Upper lobe of left lung (tissue), 6 donors: Measurements from ENCODE around the gene ATP6V1B1. TPM values are rescaled to one million over a fixed set of nuclear protein-coding genes. Genes with fewer than 3 reads are reported as not detected.

Source experiments
- ATAC-seq, 2 donors: fragments of 200-7000 bp; cut with Tn5 transposase; one replicate each; pipeline ENCODE4 v1.9.1; 2022; ENCODE audit warnings: mild to moderate bottlenecking in 2 of 2, moderate library complexity in 2 of 2; ENCODE audit not compliant: low FRiP score in 2 of 2
- DNase-seq, 2 donors: peaks; one replicate each; pipeline ENCODE4 v3.0.0-alpha.2; 2019 to 2020
- H3K27ac ChIP-seq, 4 donors: fragments of 200-600 bp; sonication (generic); one replicate each; pipeline ENCODE4 v1.5.1; 2016 to 2019
- H3K27me3 ChIP-seq, 4 donors: fragments of 200-600 bp; sonication (generic); one replicate each; pipeline ENCODE4 v1.5.1; 2017 to 2019
- H3K36me3 ChIP-seq, 4 donors: fragments of 200-600 bp; sonication (generic); one replicate each; pipeline ENCODE4 v1.5.1; 2016 to 2019
- H3K4me1 ChIP-seq, 4 donors: fragments of 200-600 bp; sonication (generic); one replicate each; pipeline ENCODE4 v1.5.1; 2018 to 2019
- H3K4me3 ChIP-seq, 4 donors: fragments of 200-600 bp; sonication (generic); one replicate each; pipeline ENCODE4 v1.5.1; 2017 to 2019; ENCODE audit warnings: mild to moderate bottlenecking in 2 of 4, moderate library complexity in 1 of 4
- H3K9me3 ChIP-seq, 4 donors: fragments of 200-600 bp; sonication (generic); one replicate each; pipeline ENCODE4 v1.5.1; 2018 to 2019
- EP300 ChIP-seq, 4 donors: sonication (generic); formaldehyde crosslinking; IDR thresholded peaks; one replicate each; pipeline ENCODE4 v1.5.1; 2017; ENCODE audit warnings: antibody characterized with exemption in 4 of 4, control low read depth in 2 of 4
- POLR2A ChIP-seq, 4 donors: fragments of 450-650 bp; IDR thresholded peaks; one replicate each; pipeline ENCODE4 v1.5.1; 2016 to 2017; ENCODE audit warnings: antibody characterized with exemption in 4 of 4, mild to moderate bottlenecking in 2 of 4
- POLR2AphosphoS5 ChIP-seq, 2 donors: sonication (generic); formaldehyde crosslinking; IDR thresholded peaks; one replicate each; pipeline ENCODE4 v1.5.1; 2017; ENCODE audit warnings: antibody characterized with exemption in 2 of 2
- WGBS, 2 donors: methylation state at CpG; one replicate each; pipeline ENCODE4 v1.1.5; 2017 to 2018; 5-methylcytosine and 5-hydroxymethylcytosine counted together
- total RNA-seq, 6 donors: library from RNA; depleted of rRNA in 4 of 6; stranded (reverse); fragments of >200 nt in 4 of 6; gene quantifications; one replicate each; pipeline versions ENCODE4 v1.1.0 to v1.2.1, GENCODE V29; 2016 to 2021
- TF ChIP-seq, protein P1 (sequence below), 6 experiments: fragments of 450-650 bp in 4 of 6; fragments of 200-600 bp in 2 of 6; sonication (generic) in 2 of 6; IDR thresholded peaks; one replicate each; pipeline ENCODE4 v1.5.1; 2016 to 2019; ENCODE audit warnings: antibody characterized with exemption in 6 of 6
- donor health status: DM: no; HTN: no; CAD: no; lungs with moderate emphysema.
- donor health status: DM: no; HTN: yes; CAD: no; lungs with severe emphysema.

ATP6V1B1 gene
- total RNA-seq, 6 donors from 2014 or later, result 1.6 to 23.0 (median 3.2) TPM; not detected in 1

DNA sequence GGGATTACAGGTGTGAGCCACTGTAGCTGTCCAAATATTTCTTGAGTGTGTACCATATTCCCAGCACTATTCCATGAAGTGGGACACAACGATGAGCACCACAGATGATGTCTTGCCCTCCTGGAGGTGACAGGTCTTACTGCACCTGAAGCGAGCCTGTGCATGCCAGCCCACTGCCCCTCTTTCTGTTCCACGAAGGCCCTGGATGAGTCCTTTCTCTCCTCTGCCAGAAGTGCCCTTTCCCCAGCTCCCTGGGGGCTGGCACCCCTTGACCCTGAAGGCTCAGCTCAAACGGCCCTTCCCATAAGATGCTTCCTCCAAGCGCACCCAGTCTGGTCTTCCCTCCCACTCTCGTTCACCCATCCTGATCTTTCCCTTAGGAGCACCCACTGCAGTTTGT lies 5.5 kb downstream of the ATP6V1B1 start:
- WGBS, 2 donors, result 74 to 87% methylated on average over 6 of the region's 6 CpGs
- H3K27ac ChIP-seq, result no peak overlapping the region
- H3K9me3 ChIP-seq, result no peaks in the 10 kb centered on the region
- ATAC-seq (no peak), DNase-seq (no peak)
- H3K4me1 ChIP-seq, result peaks cover 0 to 2% (median under 1%) of the 10 kb centered on the region in 4 donors
- no peaks in the 10 kb centered on the region for H3K36me3 ChIP-seq
- no peak overlapping the region for H3K4me3 ChIP-seq
- no peaks in the 10 kb centered on the region for H3K27me3 ChIP-seq
- no peak for TF ChIP-seq EP300 (IDR thresholded peaks at IDR 0.05)
- no peak for TF ChIP-seq POLR2AphosphoS5 (IDR thresholded peaks at IDR 0.05)
- TF ChIP-seq, protein P1, sequence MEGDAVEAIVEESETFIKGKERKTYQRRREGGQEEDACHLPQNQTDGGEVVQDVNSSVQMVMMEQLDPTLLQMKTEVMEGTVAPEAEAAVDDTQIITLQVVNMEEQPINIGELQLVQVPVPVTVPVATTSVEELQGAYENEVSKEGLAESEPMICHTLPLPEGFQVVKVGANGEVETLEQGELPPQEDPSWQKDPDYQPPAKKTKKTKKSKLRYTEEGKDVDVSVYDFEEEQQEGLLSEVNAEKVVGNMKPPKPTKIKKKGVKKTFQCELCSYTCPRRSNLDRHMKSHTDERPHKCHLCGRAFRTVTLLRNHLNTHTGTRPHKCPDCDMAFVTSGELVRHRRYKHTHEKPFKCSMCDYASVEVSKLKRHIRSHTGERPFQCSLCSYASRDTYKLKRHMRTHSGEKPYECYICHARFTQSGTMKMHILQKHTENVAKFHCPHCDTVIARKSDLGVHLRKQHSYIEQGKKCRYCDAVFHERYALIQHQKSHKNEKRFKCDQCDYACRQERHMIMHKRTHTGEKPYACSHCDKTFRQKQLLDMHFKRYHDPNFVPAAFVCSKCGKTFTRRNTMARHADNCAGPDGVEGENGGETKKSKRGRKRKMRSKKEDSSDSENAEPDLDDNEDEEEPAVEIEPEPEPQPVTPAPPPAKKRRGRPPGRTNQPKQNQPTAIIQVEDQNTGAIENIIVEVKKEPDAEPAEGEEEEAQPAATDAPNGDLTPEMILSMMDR (IDR thresholded peaks at IDR 0.05), result no peak

DNA sequence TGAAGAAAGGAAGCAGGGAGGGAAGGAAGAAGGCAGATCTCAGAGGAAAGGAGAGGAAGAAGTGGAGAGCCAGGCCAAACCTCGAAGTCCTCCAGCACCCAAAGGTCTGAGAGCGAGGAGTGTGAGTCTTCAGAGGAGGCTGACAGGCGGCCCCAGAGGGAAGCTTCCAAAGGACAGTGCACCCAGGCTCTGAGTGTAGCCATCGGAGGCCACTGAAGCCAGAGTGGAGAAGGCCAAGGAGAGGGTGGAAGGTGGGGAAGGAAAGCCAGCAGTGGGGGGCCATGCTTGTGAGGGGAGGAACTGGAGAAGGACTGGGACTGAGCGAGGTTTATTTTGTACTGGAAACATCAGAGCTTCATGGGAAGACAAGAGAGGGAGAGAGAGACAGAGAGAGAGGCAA lies 6.0 kb downstream of the ATP6V1B1 start:
- WGBS, 2 donors, result 80 to 83% methylated on average over 5 of the region's 5 CpGs
- Histone ChIP-seq H3K27me3 (no peaks in the 10 kb centered on the region), H3K4me1 (no peaks in the 10 kb centered on the region), H3K36me3 (no peaks in the 10 kb centered on the region), H3K9me3 (no peaks in the 10 kb centered on the region), H3K27ac (no peak overlapping the region), H3K4me3 (no peak overlapping the region)
- DNase-seq, result no peak
- TF ChIP-seq POLR2A (IDR thresholded peaks at IDR 0.05) (no peak), EP300 (IDR thresholded peaks at IDR 0.05) (no peak), POLR2AphosphoS5 (IDR thresholded peaks at IDR 0.05) (no peak)
- TF ChIP-seq, protein P1 (IDR thresholded peaks at IDR 0.05), result no peak
- no peak for ATAC-seq

DNA sequence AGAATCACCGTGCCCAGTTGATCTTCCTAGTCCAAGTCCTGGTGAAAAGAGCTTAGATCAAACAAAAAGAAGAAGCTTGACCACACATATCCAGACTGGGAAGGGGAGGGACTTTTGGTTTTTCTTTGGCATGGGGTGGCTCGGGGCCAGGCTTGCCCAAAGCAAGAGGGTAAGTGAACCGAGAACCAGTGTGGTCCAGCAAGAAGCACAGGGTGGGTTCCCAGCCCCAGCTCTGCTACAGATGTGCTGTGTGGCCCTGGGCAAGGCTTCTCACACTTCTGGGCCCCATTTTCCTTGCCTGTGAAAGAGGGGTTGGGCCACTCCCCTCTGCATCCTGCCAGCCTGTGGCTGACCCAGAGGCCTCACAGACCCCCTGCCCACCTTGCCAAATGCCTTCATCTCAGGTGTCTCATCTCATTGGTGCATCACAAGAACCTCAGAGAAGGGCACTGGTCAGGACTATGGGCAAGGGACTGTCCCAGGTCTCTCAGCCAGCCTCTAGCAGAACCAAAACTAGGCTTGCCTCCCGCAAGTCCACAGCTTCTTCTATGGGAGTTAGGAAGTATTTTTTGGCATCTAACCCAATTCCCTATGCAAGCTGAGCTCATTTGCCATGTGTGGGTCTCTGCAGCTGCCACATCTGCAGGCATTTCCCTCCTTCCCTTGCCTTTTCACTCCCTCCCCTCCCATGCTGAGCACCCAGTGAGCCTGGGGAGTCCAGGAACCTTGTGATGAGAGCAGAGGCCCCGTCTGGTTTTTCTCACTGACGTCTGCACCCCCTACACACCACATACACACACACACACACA lies 6.9 kb downstream of the ATP6V1B1 start:
- Histone ChIP-seq H3K27me3 (no peaks in the 10 kb centered on the region), H3K36me3 (no peaks in the 10 kb centered on the region), H3K9me3 (no peaks in the 10 kb centered on the region), H3K4me3 (no peak overlapping the region), H3K4me1 (no peaks in the 10 kb centered on the region), H3K27ac (no peak overlapping the region)
- ATAC-seq (no peak), DNase-seq (peak in 1 of 2 donors; percentile 7)
- TF ChIP-seq EP300 (IDR thresholded peaks at IDR 0.05) (no peak), POLR2A (IDR thresholded peaks at IDR 0.05) (no peak), POLR2AphosphoS5 (IDR thresholded peaks at IDR 0.05) (no peak)
- TF ChIP-seq, protein P1 (IDR thresholded peaks at IDR 0.05), result no peak
- 65 to 71% methylated on average over 5 to 6 of the region's 6 CpGs for WGBS, 2 donors

DNA sequence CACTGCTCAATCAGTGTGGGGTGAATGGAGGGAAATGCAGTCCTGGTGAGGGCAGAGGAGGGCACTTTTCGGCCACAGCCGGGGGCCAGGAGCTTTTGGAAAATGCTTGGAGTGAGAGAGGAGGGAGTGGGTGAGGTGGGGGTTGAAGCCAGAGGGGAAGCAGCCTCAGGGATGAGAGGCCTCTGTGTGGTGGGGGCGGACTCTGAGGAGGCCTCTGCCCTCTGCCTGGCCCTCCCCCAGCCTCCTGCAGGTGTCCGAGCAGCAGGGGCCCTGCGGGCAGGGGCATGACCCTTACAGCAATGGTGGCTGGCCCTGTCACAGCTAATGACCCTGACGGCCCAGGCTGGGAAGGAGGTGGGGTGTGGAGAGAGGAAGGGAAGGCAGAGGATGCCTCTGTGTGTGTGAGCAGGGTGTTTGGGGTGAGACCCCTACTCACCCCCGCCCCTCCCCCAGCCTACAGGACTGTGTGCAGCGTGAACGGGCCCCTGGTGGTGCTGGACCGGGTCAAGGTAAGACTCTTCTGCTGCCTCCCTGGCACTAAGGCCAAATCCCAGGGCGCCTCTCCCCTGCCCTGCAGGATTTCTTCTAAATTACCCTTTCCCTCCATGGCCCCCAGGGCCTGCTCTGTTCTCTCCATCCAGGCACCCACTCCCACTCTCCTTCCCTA lies 7.6 kb downstream of the ATP6V1B1 start:
- no peaks in the 10 kb centered on the region for H3K9me3 ChIP-seq
- no peak overlapping the region for H3K27ac ChIP-seq
- DNase-seq (peak; percentile 17 to 41), ATAC-seq (no peak)
- H3K4me3 ChIP-seq, result no peak overlapping the region
- 85 to 89% methylated on average over 9 to 11 of the region's 11 CpGs for WGBS, 2 donors
- TF ChIP-seq, protein P1 (IDR thresholded peaks at IDR 0.05), result no peak
- TF ChIP-seq POLR2A (IDR thresholded peaks at IDR 0.05) (no peak), POLR2AphosphoS5 (IDR thresholded peaks at IDR 0.05) (no peak), EP300 (IDR thresholded peaks at IDR 0.05) (no peak)
- no peaks in the 10 kb centered on the region for H3K36me3 ChIP-seq
- H3K4me1 ChIP-seq, result peaks cover 0 to 6% (median 3%) of the 10 kb centered on the region in 4 donors
- H3K27me3 ChIP-seq, result no peaks in the 10 kb centered on the region
